GM23248 (cell line): ENCODE results near the gene KLHL2. TPM values are rescaled to one million over a fixed set of nuclear protein-coding genes. Genes with fewer than 3 reads are reported as not detected.
"Not testable (repeated sequence)": the region's sequence is repeated elsewhere in the genome, so short reads cannot be mapped to it uniquely, and the experiment has no call there.

Experiments used
- DNase-seq: peaks from one replicate; pipeline ENCODE4 v3.0.0-alpha.2; 2015
- H2AFZ ChIP-seq: fragments of 200-600 bp; sonication (generic); 2 replicates; pipeline ENCODE4 v1.6.1; 2016; ENCODE audit warnings: antibody characterized with exemption
- H3F3A ChIP-seq: fragments of 200-600 bp; sonication (generic); 2 replicates; pipeline ENCODE4 v1.6.1; 2016; ENCODE audit warnings: mild to moderate bottlenecking, antibody characterized with exemption, mixed run types; ENCODE audit not compliant: insufficient read depth
- H3K27ac ChIP-seq: fragments of 200-600 bp; sonication (generic); 2 replicates; pipeline ENCODE4 v1.5.1; 2016; ENCODE audit warnings: mild to moderate bottlenecking
- H3K27me3 ChIP-seq: fragments of 200-600 bp; sonication (generic); replicated peaks from 2 replicates; pipeline ENCODE4 v1.6.1; 2016; ENCODE audit warnings: mild to moderate bottlenecking; ENCODE audit not compliant: insufficient read depth
- H3K36me3 ChIP-seq: fragments of 200-600 bp; sonication (generic); 2 replicates; pipeline ENCODE4 v1.6.1; 2016; ENCODE audit warnings: low read depth, mild to moderate bottlenecking
- H3K4me1 ChIP-seq: fragments of 200-600 bp; sonication (generic); 2 replicates; pipeline ENCODE4 v1.6.1; 2016; ENCODE audit warnings: mild to moderate bottlenecking; ENCODE audit not compliant: insufficient read depth
- H3K4me2 ChIP-seq: fragments of 200-600 bp; sonication (generic); one replicate; pipeline ENCODE4 v1.6.1; 2016; ENCODE audit warnings: mild to moderate bottlenecking; ENCODE audit not compliant: unreplicated experiment
- H3K4me3 ChIP-seq: fragments of 200-600 bp; sonication (generic); 2 replicates; pipeline ENCODE4 v1.5.1; 2016; ENCODE audit warnings: mild to moderate bottlenecking
- H3K79me2 ChIP-seq: fragments of 200-600 bp; sonication (generic); 2 replicates; pipeline ENCODE4 v1.6.1; 2016; ENCODE audit warnings: mild to moderate bottlenecking; ENCODE audit not compliant: insufficient read depth
- H3K9ac ChIP-seq: fragments of 200-600 bp; sonication (generic); 2 replicates; pipeline ENCODE4 v1.6.1; 2016; ENCODE audit warnings: mild to moderate bottlenecking
- H3K9me2 ChIP-seq: fragments of 200-600 bp; sonication (generic); 2 replicates; pipeline ENCODE4 v1.6.1; 2016; ENCODE audit warnings: mixed run types, mild to moderate bottlenecking, moderate library complexity; ENCODE audit not compliant: insufficient read depth
- H3K9me3 ChIP-seq: fragments of 200-600 bp; sonication (generic); one replicate; pipeline ENCODE4 v1.6.1; 2017; ENCODE audit warnings: low read depth
- H4K20me1 ChIP-seq: fragments of 200-600 bp; sonication (generic); 2 replicates; pipeline ENCODE4 v1.6.0; 2016; ENCODE audit not compliant: insufficient read depth
- EZH2 ChIP-seq: fragments of 200-600 bp; sonication (generic); IDR thresholded peaks from 2 replicates; pipeline ENCODE4 v1.6.1; 2018; ENCODE audit warnings: antibody characterized with exemption, mild to moderate bottlenecking; ENCODE audit not compliant: insufficient read depth, poor library complexity, severe bottlenecking
- EZH2phosphoT487 ChIP-seq: fragments of 200-600 bp; sonication (generic); IDR thresholded peaks from 2 replicates; pipeline ENCODE4 v1.6.1; 2018; ENCODE audit warnings: antibody characterized with exemption, moderate library complexity, mild to moderate bottlenecking, low read depth; ENCODE audit not compliant: insufficient read depth
- WGBS, 2 experiments: methylation state at CpG; one replicate each; pipeline ENCODE4 v1.1.6; 2015 to 2017; ENCODE audit warnings: low lambda C conversion rate in 2 of 2, low coverage in 1 of 2; ENCODE audit errors: missing lambda C conversion rate in 2 of 2; 5-methylcytosine and 5-hydroxymethylcytosine counted together
- in situ Hi-C: fragments of 300-500 bp; cut with MboI; formaldehyde crosslinking; loops from 2 replicates; pipeline ENCODE4 v1.15.0; 2020
- polyA plus RNA-seq: library from polyadenylated mRNA; unstranded; fragments of >200 nt; fragmentation: Nextera tagmentation; extraction: Ambion mirVana; gene quantifications from 2 replicates; pipeline ENCODE4 v1.2.1, GENCODE V29; 2016
- total RNA-seq: library from RNA; depleted of rRNA; stranded (reverse); fragments of >200 nt; shearing (Covaris generic); gene quantifications from 2 replicates; pipeline ENCODE4 v1.2.3, GENCODE V29; 2014

KLHL2 gene
- total and polyA plus RNA-seq, 2 experiments from 2014 or later, result 11.0 to 20.2 TPM

- H3K9ac ChIP-seq, H3K9me2 ChIP-seq, H3K27me3 ChIP-seq, H3K9me3 ChIP-seq, in situ Hi-C loops, DNase-seq, H4K20me1 ChIP-seq, H3K4me2 ChIP-seq, H3K79me2 ChIP-seq, H2AFZ ChIP-seq, H3K4me3 ChIP-seq, H3K27ac ChIP-seq, H3K36me3 ChIP-seq: not testable (repeated sequence)
- WGBS, 2 experiments, result 99 to 100% methylated on average over 3 of the region's 3 CpGs
- Histone ChIP-seq H3F3A (peaks cover 17% of the 10 kb centered on the region), H3K4me1 (peaks cover 13% of the 10 kb centered on the region)
Measured at GRCh38 chr4:165284697-165285096, 77.3 kb downstream of the KLHL2 start.

- H3K9me3 ChIP-seq, DNase-seq, H3K4me3 ChIP-seq, H3K36me3 ChIP-seq, H2AFZ ChIP-seq, H3K27me3 ChIP-seq, in situ Hi-C loops, H3K9ac ChIP-seq, H3K79me2 ChIP-seq, H3K4me2 ChIP-seq, H4K20me1 ChIP-seq, H3K27ac ChIP-seq, H3K9me2 ChIP-seq: not testable (repeated sequence)
- peaks cover 17% of the 10 kb centered on the region for H3F3A ChIP-seq
- 77 to 90% methylated on average over 4 of the region's 4 CpGs for WGBS, 2 experiments
- H3K4me1 ChIP-seq, result peaks cover 13% of the 10 kb centered on the region
Measured at GRCh38 chr4:165286619-165287340, 79.4 kb downstream of the KLHL2 start.

- WGBS, 2 experiments, result 78 to 81% methylated on average over 3 of the region's 3 CpGs
- no peak overlapping the region for H3K4me2 ChIP-seq
- peaks cover 13% of the 10 kb centered on the region for H3K4me1 ChIP-seq
Measured at GRCh38 chr4:165288226-165288625, 80.9 kb downstream of the KLHL2 start.

GRCh38 chr4:165288639-165289422 is 81.5 kb downstream of the KLHL2 start:
- Histone ChIP-seq H4K20me1 (no peaks in the 10 kb centered on the region), H3K4me2 (peak overlapping the region; percentile 28), H3K27ac (no peak overlapping the region), H3K27me3 (no peaks in the 10 kb centered on the region), H3K79me2 (no peaks in the 10 kb centered on the region), H3K9me3 (no peaks in the 10 kb centered on the region), H3K36me3 (no peaks in the 10 kb centered on the region), H3K9me2 (no peaks in the 10 kb centered on the region), H3K9ac (no peak overlapping the region), H2AFZ (no peak overlapping the region), H3K4me1 (peaks cover 13% of the 10 kb centered on the region), H3F3A (peaks cover 17% of the 10 kb centered on the region), H3K4me3 (no peak overlapping the region)
- no peak for TF ChIP-seq EZH2phosphoT487
- no peak for TF ChIP-seq EZH2
- DNase-seq, result peak; percentile 70
- in situ Hi-C loops, result no loop called here

More at GRCh38 chr4:165288226-165288625, 80.9 kb downstream of the KLHL2 start:
- Histone ChIP-seq H4K20me1 (no peaks in the 10 kb centered on the region), H3K36me3 (no peaks in the 10 kb centered on the region), H3K4me3 (no peak overlapping the region), H3K9me3 (no peaks in the 10 kb centered on the region), H3K27me3 (no peaks in the 10 kb centered on the region), H3K9ac (no peak overlapping the region), H3F3A (peaks cover 17% of the 10 kb centered on the region), H3K79me2 (no peaks in the 10 kb centered on the region), H3K9me2 (no peaks in the 10 kb centered on the region), H2AFZ (no peak overlapping the region), H3K27ac (no peak overlapping the region)
- TF ChIP-seq EZH2 (no peak), EZH2phosphoT487 (no peak)
- in situ Hi-C loops, result no loop called here
- no peak for DNase-seq

GRCh38 chr4:165289423-165289785 is 82.0 kb downstream of the KLHL2 start:
- no peak overlapping the region for H3K27ac ChIP-seq
- no peak overlapping the region for H2AFZ ChIP-seq
- no peaks in the 10 kb centered on the region for H4K20me1 ChIP-seq
- in situ Hi-C loops, result no loop called here
- no peaks in the 10 kb centered on the region for H3K36me3 ChIP-seq
- no peaks in the 10 kb centered on the region for H3K27me3 ChIP-seq
- peak overlapping the region; percentile 28 for H3K4me2 ChIP-seq
- H3K4me1 ChIP-seq, result peaks cover 13% of the 10 kb centered on the region
- no peak overlapping the region for H3K9ac ChIP-seq
- DNase-seq, result no peak
- H3F3A ChIP-seq, result peaks cover 17% of the 10 kb centered on the region
- TF ChIP-seq EZH2phosphoT487 (no peak), EZH2 (no peak)
- H3K9me2 ChIP-seq, result no peaks in the 10 kb centered on the region
- H3K4me3 ChIP-seq, result no peak overlapping the region
- no peaks in the 10 kb centered on the region for H3K9me3 ChIP-seq
- no peaks in the 10 kb centered on the region for H3K79me2 ChIP-seq
